Stimulated activated CD8-positive, alpha-beta memory T cell treated with anti-CD3 and anti-CD28 coated beads, Interleukin-7, amount 100 ng/mL, for 4 hours (primary cell): ENCODE measurements around the gene NHERF2.
A peak's percentile ranks its signal among the peaks of the same experiment; 100 is the strongest.

Source experiments
- DNase-seq, 2 donors: peaks; one replicate each; pipeline ENCODE4 v3.0.0-alpha.2; 2020; ENCODE audit warnings: low read depth in 2 of 2

Gene NHERF2

DNA sequence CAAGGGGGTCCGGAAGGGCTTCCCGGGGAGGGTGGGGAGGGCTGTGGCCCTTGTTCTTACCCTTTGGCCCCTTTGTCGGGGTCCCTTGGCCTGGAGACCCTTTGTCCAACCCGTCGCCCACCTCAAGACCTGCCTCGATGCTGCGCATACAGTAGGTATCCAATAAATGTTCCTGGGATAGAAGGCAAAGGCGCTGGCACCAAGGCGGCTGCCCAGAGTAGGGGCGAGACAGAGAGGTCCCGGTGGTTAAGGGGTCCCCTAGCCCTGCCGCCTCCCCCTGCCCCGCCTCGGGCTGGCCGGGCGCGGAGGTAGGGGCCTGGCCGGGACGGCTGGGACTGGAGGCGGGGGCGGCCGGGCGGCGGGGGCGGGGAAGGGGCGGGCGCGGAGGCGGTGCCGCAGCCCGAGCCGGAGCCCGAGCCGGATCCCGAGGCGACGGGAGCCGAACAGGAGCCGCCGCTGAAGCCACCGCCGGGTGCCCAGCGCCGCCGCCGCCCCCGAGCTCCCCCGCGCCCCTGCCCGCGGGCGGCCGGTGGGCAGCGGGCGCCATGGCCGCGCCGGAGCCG, at the start of gene NHERF2:
TSS of gene NHERF2 (plus strand) at position 442 of the 563 bp plus-strand sequence. CDS start at position 546, 104 bp downstream.
- no peak for DNase-seq

DNA sequence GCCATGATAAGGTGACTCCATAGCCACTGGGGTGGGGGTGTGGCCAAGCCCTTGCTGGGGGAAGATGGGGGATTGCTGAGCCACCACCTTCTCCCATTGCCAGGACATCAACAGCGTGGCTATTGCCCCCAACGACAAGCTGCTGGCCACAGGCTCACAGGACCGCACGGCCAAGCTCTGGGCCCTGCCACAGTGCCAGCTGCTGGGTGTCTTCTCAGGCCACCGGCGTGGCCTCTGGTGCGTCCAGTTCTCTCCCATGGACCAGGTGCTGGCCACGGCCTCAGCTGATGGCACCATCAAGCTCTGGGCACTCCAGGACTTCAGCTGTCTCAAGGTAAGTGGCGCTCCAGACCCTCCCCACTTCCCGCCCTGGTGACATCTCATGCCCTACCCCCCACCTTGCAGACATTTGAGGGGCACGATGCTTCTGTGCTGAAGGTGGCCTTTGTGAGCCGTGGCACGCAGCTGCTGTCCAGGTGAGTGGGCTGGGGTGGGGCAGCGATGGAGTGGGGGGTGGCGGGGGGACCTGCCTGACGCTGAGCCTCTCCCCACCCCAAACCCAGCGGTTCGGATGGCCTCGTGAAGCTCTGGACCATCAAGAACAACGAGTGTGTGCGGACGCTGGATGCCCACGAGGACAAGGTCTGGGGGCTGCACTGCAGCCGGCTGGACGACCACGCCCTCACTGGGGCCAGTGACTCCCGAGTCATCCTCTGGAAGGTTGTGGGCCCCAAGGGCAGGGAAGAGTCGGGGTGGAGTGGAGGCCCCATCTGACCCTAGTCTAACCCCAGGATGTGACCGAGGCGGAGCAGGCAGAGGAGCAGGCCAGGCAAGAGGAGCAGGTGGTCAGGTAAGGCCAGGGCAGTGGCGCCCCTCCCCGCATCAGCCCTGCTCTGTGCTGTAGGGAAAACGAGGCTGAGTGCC, 49.5 kb upstream of the NHERF2 start:
- no peak for DNase-seq

DNA sequence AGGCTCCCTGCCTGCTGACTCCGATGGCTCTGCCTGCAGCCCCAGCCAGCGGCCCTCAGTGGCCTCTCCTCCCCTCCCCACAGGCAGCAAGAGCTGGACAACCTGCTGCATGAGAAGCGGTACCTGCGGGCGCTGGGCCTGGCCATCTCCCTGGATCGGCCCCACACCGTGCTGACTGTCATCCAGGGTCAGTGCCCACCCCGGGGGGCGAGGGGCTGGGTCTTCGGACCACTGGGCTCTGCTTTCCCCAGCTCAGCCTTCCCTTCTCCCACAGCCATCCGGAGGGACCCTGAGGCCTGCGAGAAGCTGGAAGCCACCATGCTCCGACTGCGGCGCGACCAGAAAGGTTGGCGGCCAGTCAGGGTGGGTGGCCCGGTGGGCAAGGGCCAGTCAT, 48.8 kb upstream of the NHERF2 start:
- DNase-seq: no peak

DNA sequence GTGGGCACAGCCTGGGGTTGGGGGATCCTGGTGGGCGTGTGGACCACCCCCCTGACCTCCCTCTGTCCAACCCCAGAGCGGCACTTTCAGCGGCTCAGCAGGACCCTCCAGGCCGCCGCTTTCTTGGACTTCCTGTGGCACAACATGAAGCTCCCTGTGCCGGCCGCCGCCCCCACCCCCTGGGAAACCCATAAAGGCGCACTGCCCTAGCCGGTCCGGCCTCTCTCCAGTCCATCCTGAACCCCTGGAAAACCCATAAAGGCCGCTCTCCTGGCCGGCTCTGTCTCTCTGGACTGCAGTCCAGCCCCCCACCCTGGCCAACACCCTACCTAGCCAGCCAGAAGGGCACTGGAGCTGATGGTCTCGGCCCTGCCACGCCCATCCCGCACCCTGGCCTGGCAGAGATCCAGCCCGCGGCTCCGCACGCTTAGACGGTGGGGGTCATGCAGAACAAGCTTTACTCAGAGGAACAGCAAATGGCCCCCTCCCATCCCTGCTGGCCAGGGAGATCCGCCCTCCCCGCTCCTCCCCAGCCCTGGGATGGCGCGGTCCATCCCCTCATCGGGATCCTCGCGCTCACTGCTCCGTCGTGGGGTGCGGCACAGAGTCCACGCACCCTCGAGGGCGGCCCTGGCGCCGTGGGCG, 48.1 kb upstream of the NHERF2 start:
- DNase-seq: no peak

DNA sequence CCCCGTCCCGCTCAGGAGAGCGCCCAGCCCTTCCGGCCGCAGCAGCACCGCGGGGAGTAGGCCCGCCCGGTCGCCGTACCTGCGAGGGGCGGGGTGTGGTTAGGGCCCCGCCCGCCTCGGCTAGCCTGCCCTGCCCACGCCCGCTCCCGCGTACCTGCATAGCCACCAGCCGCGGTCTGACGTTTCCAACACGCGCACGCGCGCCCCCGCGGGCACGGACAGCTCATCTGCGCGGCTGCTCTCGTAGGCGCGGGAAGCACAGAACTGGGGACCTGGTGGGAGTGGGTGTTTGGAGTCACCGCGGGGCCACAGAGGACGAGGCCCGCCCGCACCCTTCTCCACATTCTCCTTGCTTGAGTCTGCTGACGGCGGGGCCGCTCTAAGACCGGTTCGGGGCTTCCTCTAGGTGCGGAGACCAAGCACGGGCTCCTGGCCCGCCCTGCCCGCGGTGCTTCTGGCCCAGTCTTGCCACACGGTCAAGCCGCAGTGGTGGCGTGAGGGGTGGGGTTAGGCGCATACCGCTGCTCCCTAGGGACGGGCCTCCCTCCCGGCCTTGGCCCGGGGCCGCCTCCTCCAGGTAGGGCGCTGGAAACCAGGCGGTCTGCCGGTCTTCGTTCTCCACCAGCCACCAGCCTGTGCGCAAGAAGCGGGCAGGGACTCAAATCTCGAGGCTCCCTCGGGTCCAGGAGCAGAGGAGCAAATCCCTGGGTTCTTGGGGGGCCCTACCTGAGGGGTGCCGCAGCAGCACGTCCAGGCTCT, 47.3 kb upstream of the NHERF2 start:
- peak in 1 of 2 donors; percentile 49 for DNase-seq

DNA sequence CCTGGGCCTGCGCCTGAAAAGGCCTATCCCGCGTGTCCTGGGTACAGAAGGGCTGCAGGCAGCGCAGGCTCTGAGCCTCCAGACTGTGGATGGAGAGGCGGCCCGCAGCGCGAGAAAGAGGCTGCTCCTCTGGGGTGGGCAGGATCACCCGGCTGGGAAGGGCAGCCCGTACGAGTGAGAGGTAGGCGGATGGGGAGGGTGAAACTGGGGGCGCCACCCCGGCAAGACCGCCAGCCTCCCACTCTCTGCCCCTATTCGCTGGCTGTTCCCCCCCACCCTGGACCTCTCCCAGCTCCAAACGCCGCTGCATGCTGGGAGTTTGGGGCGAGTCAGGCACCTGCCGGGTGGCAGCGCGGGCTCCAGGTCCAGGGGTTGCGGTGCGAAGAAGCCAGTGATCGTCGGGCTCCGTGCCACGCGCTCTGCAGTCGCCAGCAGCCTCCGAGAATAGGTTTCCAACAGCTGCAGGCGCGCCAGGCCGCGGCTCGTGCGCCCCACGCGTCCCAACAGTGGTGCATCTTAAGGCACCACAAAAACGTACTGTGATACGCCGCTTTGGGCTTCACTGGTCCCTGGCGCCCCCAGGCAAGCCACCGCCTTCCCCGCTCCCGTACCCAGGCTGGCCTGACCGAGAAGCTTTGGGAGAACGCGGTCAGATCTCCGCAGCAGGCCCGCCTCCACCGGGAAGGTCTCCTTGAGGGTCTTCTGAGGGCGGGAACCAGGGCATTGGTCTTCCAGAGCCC, 46.5 kb upstream of the NHERF2 start:
- DNase-seq: no peak

DNA sequence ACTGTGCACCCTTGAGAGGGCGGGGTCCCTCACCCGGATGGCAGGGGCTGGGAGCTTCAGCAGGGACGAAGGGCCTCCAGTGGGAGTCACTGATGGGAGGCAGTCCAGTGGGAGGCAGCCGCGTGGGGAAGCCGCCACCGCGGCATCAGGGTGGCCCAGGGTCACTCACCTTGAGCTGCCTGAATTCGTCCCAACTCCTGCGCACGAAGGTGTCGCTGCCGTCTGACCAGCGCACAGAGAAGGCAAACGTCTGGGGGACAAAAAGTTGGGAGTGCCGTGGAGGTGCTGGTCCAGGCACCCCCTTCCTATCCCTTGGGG, 46.0 kb upstream of the NHERF2 start:
- DNase-seq: no peak

DNA sequence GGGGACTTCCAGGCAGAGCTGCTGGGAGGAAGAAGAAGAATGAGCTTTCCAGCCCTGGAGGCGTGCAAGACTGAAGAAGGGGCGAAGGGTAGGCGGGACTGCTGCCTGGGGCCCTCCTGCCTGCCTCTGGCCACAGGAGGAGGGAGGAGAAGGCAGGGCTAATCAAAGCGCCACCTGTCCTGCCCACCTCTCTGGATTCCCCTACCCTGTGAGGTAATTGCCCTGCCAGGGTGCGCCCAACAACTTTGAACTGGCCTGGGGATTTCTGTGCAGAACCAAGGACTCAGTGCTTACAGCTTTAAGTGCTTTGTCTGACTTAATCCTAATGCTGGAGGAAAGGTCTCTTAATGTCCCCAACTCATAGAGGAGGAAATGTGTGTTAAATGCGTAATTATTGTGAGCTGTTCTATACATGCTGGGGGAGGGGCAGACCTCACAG, 45.3 kb upstream of the NHERF2 start, which contains the start of gene NOXO1:
TSS of gene NOXO1 (minus strand) at position 72 of the 439 bp plus-strand sequence. CDS start 290 bp downstream, outside the sequence.
- DNase-seq: no peak

DNA sequence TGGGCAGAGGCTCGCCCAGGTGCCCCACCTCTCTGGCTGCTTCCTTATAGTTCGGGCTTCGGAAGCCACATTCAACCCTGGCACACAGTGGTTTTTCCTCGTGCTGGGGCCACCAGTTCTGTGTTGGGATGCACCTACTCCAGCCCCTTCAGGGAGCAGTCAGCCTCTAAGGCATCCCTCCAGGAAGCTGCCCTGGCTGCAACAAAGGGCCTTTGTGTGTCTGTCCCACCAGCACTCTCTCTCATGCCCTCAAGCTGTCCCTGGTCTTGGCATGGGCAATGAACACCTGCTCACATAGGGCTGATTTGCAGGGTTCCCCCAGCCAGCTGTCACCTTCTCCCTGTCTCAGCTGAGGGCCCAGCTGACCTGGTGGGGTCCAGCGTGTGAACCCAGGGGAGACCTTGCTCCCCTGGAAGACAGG, 44.7 kb upstream of the NHERF2 start:
- DNase-seq: no peak

DNA sequence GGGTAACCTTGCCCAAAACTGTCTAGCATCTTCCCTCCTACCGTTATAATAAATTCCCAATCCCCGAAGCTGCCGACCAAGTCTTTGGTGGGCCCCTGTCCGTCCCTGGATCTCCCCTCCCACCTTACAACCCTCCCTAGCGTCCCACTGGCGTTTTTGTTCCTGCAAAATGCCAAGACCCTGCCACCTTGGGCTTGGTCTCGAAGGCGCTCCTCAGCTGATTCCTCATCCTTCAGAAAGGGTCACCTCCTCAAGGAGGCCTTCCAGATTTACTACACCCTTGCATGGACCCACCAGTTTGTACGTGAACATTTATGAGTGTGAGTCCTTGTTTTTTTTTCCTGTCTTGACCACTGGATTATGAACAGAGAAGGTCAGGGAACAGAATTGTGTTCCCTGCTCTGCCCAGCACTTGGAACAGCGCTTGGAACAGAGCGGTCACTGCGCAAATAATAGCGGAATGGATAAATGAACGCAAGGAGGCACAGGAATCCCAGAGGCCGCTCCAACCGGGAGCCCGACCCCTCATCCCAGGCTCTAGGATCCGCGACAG, 43.6 kb upstream of the NHERF2 start:
- no peak for DNase-seq

DNA sequence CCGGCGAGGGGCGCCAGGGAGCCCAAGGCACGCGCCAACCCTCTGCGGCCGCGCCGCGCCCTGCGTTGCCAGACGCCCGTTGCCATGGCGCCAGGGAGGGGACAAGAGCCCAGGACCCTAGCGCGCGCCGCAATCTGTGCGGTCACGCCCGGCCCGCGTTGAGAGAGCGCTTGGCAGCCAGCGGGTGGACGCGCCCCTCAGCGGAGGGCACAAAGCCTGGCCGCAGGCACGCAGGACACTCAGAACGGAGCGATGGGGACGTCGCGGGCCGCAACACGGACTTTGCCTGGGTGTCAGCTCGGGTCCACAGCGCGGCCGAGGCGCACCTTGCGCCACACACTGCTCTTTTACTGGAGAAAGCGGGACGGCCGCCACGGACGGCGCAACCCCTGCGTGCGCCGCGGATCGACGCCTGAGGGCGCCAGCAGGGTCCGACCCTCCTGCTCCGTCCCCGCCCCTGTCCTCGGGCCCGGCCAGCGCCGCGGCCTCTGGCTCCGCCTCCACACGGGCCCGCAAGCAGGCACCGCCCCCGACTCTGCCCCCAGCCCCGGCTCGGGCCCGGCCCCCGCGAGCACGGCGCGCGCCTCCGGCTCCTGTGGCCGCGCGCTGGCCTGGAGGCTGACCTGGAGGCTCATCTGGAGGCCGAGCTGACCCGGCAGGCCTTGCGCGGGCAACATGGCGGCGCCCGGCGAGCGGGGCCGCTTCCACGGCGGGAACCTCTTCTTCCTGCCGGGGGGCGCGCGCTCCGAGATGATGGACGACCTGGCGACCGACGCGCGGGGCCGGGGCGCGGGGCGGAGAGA, 43.0 kb upstream of the NHERF2 start, which contains the start of gene GFER:
TSS of gene GFER (plus strand) at position 650 of the 803 bp plus-strand sequence. CDS start at position 676, 26 bp downstream.
- peak in 1 of 2 donors; percentile 65 for DNase-seq

DNA sequence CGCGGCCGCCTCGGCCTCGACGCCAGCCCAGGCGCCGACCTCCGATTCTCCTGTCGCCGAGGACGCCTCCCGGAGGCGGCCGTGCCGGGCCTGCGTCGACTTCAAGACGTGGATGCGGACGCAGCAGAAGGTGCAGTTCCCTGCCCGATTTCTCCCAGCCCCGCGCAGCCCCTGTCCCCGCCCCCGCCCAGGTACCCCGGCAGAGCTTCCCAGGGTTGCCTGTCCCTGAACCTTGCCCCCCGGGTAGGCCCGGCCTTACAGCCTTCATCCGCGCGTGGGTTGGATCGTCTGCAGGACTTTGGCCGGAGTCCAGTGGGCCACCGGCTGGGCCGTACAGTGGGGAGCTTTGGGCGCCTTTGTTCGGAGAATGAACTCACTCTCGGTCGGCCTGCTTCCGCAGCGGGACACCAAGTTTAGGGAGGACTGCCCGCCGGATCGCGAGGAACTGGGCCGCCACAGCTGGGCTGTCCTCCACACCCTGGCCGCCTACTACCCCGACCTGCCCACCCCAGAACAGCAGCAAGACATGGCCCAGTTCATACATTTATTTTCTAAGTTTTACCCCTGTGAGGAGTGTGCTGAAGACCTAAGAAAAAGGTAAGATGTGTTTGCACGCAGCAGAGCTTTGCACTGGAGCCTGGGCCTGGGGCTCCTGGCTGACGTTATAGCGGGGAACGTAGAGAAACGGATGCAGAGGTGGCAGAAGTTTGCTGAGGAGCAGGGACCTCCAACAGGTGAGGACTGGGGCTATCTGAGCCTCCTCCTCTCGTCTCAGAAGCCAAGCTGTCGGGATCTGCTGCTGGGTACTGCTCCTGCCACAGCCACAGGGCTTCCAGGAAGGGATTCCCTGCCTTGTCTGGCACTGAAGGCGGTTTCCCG, 42.1 kb upstream of the NHERF2 start:
- no peak for DNase-seq

DNA sequence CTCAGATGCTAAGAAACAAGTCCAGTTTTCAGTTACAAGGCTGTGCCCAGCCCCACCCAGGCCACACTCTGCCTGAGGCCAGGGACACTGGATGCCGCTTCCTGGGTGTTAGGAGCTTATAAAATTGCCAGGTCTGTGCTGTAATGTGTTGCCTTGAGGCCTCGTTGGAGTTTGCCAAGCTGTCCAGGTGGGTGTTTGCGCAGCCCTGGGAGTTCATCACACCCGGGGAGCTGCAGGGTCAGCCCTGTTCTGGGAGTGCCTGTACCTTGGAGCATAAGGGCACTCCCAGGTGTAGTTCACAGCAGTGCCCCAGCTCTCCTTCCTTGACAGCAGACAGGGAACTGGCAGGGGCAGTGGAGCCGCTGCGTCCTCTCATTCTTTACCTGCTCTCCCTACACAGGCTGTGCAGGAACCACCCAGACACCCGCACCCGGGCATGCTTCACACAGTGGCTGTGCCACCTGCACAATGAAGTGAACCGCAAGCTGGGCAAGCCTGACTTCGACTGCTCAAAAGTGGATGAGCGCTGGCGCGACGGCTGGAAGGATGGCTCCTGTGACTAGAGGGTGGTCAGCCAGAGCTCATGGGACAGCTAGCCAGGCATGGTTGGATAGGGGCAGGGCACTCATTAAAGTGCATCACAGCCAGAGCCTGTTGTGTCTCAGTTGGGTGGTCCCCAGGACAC, 41.1 kb upstream of the NHERF2 start:
- no peak for DNase-seq

DNA sequence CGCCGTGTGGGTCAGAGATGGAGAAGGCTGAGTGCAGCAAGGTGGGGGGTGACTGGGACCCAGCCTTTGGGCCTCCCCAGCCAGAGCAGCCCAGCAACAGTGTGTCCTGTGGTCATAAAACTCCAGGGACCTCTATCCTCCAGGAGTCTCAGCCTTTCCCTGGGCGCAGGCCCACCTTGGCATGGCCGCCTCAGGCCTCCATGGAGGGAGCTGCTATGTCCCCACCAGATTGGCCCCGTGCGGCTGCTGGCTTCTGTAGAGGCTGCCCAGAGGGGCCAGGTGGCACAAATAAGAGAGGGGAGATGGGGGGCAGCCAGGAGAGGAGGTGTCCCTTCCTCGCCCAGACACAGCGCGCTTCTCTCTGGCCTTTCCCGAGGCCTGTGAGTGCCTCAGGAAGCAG, 39.5 kb upstream of the NHERF2 start:
- DNase-seq: no peak

DNA sequence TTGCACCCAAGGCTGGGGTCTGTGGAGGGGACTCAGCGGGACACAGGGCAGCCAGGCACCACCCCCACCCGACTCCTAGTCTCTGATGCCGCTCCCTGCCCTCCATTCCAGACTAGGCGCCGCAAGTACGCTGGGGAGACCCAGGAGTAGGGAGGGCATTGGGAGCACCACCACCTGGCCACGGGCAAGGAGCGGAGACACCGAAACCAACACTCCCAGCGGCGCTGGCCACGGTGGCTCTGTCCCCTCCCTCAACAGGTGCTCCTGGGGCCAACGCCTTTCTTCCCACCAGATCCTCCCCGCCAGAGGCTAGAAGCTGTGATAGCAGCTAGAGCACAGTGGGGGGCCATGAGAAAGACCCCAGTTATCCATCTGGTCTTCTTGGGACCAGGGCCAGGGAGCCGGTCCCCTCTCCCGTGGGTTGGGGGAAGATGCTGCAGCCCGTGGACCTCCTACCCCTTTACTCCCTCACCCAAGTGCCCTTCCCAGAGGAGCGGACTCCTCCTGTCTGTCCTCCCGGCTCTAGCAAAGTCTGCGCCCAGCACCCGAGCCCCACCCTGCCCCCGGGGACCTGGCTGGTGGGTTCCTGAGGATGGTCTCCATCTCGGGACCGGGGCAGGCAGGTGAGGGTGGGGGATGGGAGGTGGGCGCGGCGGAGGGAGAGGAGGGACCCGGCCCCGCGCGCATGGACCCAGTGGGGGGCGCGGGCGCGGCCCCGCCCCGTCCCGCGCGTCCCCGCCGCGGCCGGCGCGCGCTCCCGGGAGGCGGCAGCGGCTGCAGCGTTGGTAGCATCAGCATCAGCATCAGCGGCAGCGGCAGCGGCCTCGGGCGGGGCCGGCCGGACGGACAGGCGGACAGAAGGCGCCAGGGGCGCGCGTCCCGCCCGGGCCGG, 37.2 kb upstream of the NHERF2 start, which contains the start of gene SYNGR3:
TSS of gene SYNGR3 (plus strand) at position 762 of the 892 bp plus-strand sequence. CDS start 133 bp downstream, outside the sequence.
- DNase-seq: no peak

DNA sequence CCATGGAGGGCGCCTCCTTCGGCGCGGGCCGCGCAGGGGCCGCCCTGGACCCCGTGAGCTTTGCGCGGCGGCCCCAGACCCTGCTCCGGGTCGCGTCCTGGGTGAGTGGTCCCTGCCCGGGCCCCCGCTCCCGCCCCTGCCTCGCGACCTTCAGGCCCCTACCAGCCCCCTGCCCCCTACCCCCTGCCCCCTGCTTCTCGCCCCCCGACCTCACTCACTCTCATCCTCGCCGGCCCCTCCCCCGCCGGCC, 36.7 kb upstream of the NHERF2 start:
- DNase-seq: no peak

DNA sequence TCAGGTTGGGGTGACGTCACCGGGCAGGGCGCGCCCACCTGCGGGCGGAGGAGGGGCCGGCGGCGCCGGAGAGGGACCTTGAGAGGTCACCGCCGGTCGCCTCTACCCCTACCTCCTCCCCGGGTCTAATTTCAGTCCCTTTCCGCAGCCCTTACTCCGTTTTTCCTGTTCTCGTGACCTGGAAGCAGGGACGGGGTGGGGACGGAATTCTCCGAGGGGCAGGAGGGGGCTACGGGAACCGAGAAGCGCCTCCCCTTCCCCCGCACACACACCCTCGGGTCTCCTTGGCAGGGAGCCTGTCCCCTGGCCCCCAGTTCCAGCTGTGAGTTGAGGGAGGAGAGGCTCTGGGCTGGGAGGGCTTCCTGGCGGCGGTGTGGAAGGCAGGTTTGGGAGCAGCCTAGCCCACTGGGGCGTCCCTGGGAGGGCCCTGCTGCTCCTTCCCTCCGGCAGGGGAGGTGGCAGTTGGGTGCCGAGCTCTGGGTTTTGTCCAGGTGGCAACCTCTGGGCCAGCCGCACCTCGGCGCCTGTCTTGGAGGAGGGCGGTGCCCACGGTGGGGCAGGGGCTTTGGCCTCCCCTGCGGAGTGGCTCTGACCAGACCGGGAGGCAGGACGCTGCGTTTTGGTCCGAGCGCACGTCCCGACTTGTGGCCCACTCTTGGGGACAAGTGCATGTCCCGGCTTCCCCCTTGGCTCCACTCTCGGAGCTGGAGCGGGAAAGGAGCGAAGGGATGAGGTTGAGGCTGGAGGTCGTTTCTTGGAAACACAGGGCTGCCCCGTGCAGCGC, 36.2 kb upstream of the NHERF2 start:
- DNase-seq: no peak
